GM12878 (cell line): ENCODE measurements around the gene C1orf35. TPM values are rescaled to one million over a fixed set of nuclear protein-coding genes. Genes with fewer than 3 reads are reported as not detected.

Experiments used
- ATAC-seq: fragments of 200-7000 bp; cut with Tn5 transposase; 3 replicates; pipeline ENCODE4 v1.9.1; 2020; ENCODE audit warnings: mild to moderate bottlenecking, moderate library complexity
- BruUV-seq: library from RNA; stranded (reverse); fragments of 400-500 nt; replicated peaks from 2 replicates; lab custom pipeline; 2021; lab: Mats Ljungman, UMichigan
- CTCF ChIA-PET: fragments of 300-600 bp; sonication (Branson Sonifier 250); formaldehyde crosslinking; extraction: SDS; loops from one replicate; lab custom pipeline; 2021; ENCODE audit warnings: inconsistent platforms; lab: Yijun Ruan, JAX
- POLR2A ChIA-PET: fragments of 350-600 bp; formaldehyde crosslinking; extraction: SDS; loops from one replicate; lab custom pipeline; 2021; ENCODE audit warnings: inconsistent platforms; lab: Charles Lee
- RAD21 ChIA-PET: fragments of 300-600 bp; sonication (Branson Sonifier 250); formaldehyde crosslinking; loops from one replicate; lab custom pipeline; 2023; ENCODE audit warnings: antibody characterized with exemption; ENCODE audit not compliant: unreplicated experiment; lab: Charles Lee
- SMC1A ChIA-PET: fragments of 300-600 bp; sonication (Branson Sonifier 250); formaldehyde crosslinking; loops from one replicate; lab custom pipeline; 2023; ENCODE audit not compliant: unreplicated experiment, uncharacterized antibody; lab: Charles Lee
- DNase-seq: peaks from one replicate; pipeline ENCODE4 v3.0.0-alpha.2; 2011; ENCODE audit warnings: low read depth, low spot score
- FAIRE-seq: peaks from 3 replicates; lab custom pipeline; 2011; peaks lifted over from hg19 to GRCh38; lab: Jason Lieb, UNC
- H2AFZ ChIP-seq: 2 replicates; pipeline ENCODE4 v1.6.0; 2011; ENCODE audit warnings: low read depth, low read length, control low read depth; ENCODE audit not compliant: control insufficient read depth
- H3K27ac ChIP-seq: 2 replicates; pipeline ENCODE4 v1.5.1; 2011; ENCODE audit warnings: control low read depth; ENCODE audit not compliant: control insufficient read depth, insufficient read depth
- H3K27me3 ChIP-seq, 2 experiments: replicated peaks in 1 of 2; 2 replicates each; pipeline versions ENCODE4 v1.6.0 to v1.6.1; 2011; ENCODE audit warnings: low read length in 1 of 2; ENCODE audit not compliant: control insufficient read depth in 2 of 2, insufficient read depth in 2 of 2
- H3K36me3 ChIP-seq, 2 experiments: 2 replicates each; pipeline ENCODE4 v1.5.1; 2011; ENCODE audit warnings: low read length in 1 of 2; ENCODE audit not compliant: control insufficient read depth in 2 of 2, insufficient read depth in 2 of 2
- H3K4me1 ChIP-seq: 2 replicates; pipeline ENCODE4 v1.6.1; 2011; ENCODE audit warnings: mild to moderate bottlenecking, low read length, moderate library complexity, mixed read lengths; ENCODE audit not compliant: control insufficient read depth, insufficient read depth
- H3K4me2 ChIP-seq: 2 replicates; pipeline ENCODE4 v1.6.0; 2011; ENCODE audit warnings: control low read depth; ENCODE audit not compliant: control insufficient read depth, insufficient read depth
- H3K4me3 ChIP-seq: fragments of 200-600 bp; sonication (generic); 2 replicates; pipeline ENCODE4 v1.5.1; 2016
- H3K79me2 ChIP-seq: 2 replicates; pipeline ENCODE4 v1.6.0; 2011; ENCODE audit warnings: low read length; ENCODE audit not compliant: control insufficient read depth, insufficient read depth
- H3K9ac ChIP-seq: 2 replicates; pipeline ENCODE4 v1.8.0; 2011; ENCODE audit warnings: low read length, control low read depth, mixed read lengths; ENCODE audit not compliant: control insufficient read depth, insufficient read depth
- H3K9me3 ChIP-seq: replicated peaks from 3 replicates; pipeline ENCODE4 v1.5.1; 2011; ENCODE audit warnings: mild to moderate bottlenecking, low read length; ENCODE audit not compliant: control insufficient read depth, insufficient read depth
- H4K20me1 ChIP-seq: 2 replicates; pipeline ENCODE4 v1.6.0; 2011; ENCODE audit not compliant: control insufficient read depth, insufficient read depth
- NFXL1 ChIP-seq: fragments of 450-650 bp; IDR thresholded peaks from 2 replicates; pipeline ENCODE4 v1.6.1; 2017; ENCODE audit warnings: antibody characterized with exemption, mild to moderate bottlenecking, borderline replicate concordance
- RUNX3 ChIP-seq: IDR thresholded peaks from 2 replicates; pipeline ENCODE4 v1.6.1; 2012; ENCODE audit warnings: low read length, inconsistent platforms
- SUPT20H ChIP-seq: IDR thresholded peaks from 2 replicates; pipeline ENCODE4 v1.6.1; 2011; ENCODE audit warnings: low read depth, mild to moderate bottlenecking, low read length, moderate library complexity, borderline replicate concordance; ENCODE audit not compliant: control insufficient read depth
- whole genome bisulfite sequencing: methylation state at CpG from one replicate; pipeline ENCODE4 v1.1.6; 2016; ENCODE audit warnings: low lambda C conversion rate; ENCODE audit not compliant: insufficient replicate concordance, insufficient coverage; ENCODE audit errors: missing lambda C conversion rate; 5-methylcytosine and 5-hydroxymethylcytosine counted together
- in situ Hi-C: fragments of 300-500 bp; cut with MboI; formaldehyde crosslinking; loops from 9 replicates; pipeline ENCODE4 v1.14.3; 2018; ENCODE audit warnings: mixed read lengths
- intact Hi-C: fragments of 100-400 bp; cut with micrococcal nuclease; formaldehyde crosslinking; loops from one replicate; pipeline ENCODE4 v1.14.2; 2022; ENCODE audit not compliant: unreplicated experiment
- polyA plus RNA-seq, 11 experiments: library from polyadenylated mRNA; depleted of rRNA in 4 of 11; unstranded in 6 of 11; stranded (reverse) in 5 of 11; fragments of >200 nt; fragmentation: Nextera tagmentation in 4 of 11; fragmentation: Illumina TruSeq in 1 of 11; extraction: Ambion mirVana in 4 of 11; extraction: Trizol in 1 of 11; gene quantifications; 1 replicate in 1 of 11; 2 replicates in 10 of 11; pipeline versions ENCODE4 v1.2.1 to v1.2.3, GENCODE V29; 2011 to 2016; ENCODE audit warnings: inconsistent platforms in 2 of 11, missing spikeins in 2 of 11, low read depth in 1 of 11
- total RNA-seq, 4 experiments: library from RNA; depleted of rRNA in 3 of 4; stranded (reverse); fragments of >200 nt in 3 of 4; fragmentation: Illumina TruSeq in 1 of 4; extraction: Trizol in 1 of 4; gene quantifications; 2 replicates each; pipeline versions ENCODE4 v1.2.1 to v1.2.3, GENCODE V29; 2013 to 2021
- TF ChIP-seq, protein P1 (sequence below): fragments of 450-650 bp; IDR thresholded peaks from 2 replicates; pipeline ENCODE4 v1.6.1; 2017; ENCODE audit warnings: mild to moderate bottlenecking
- TF ChIP-seq, protein P2 (sequence below): fragments of 450-650 bp; IDR thresholded peaks from 2 replicates; pipeline ENCODE4 v1.6.1; 2017; ENCODE audit warnings: low read depth, mild to moderate bottlenecking, moderate library complexity

C1orf35 gene
- total and polyA plus RNA-seq, 10 of the 15 experiments (the other 5 are each of a cell fraction or from before 2014, with no cell fraction given), result 2.5 to 27.0 (median 10.6) TPM

DNA sequence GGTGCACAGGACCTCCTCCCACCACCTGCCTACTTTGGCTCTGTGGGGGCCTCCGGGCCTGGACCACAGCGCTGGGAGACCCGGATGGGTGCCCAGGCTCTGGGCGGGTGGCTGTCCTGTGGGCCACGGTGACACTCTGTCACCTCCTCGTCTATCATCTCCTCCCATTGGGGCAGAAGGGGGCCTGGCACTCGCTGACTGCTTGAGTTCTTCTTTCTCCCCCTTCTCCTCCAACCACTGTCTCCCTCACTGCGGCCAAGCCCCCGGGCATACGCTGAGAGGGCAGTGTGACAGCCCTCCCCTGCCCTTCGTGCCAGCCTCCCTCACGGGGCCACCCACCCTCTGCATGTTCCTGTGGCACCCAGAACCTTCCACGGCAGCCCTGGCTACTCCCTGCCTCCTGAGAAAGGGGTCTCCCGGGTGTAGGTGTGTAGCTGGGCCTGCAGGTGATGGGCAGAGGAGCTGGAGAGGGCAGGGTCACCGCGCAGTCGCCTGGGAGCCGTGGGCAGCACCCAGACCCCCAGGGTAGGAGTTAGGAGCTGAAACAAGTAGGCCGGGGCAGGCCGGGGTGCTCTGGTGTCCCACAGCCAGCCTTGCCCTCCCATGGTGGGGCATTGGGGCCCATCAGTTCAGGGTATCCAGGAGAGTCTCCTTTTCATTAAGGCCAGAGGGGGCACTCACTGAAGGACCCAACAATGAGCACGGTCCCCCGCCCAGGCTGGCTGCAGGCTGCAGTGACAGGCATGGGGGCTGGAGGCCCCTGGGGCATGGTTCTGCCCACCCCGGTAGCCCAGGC, 29.9 kb downstream of the C1orf35 start:
- H3K9ac ChIP-seq, result no peak overlapping the region
- intact Hi-C loops, result loop anchor here (5.0 to 10.0 kb wide), 2 partner anchors 71 to 308 kb away; no protein-coding TSS in a partner anchor
- no TSS peak for BruUV-seq
- H2AFZ ChIP-seq, result no peak overlapping the region
- no peak for FAIRE-seq
- H3K36me3 ChIP-seq, result no peaks in the 10 kb centered on the region
- no peaks in the 10 kb centered on the region for H3K9me3 ChIP-seq
- H3K4me1 ChIP-seq, result no peaks in the 10 kb centered on the region
- POLR2A ChIA-PET, result no interaction called here
- no peaks in the 10 kb centered on the region for H3K79me2 ChIP-seq
- 46% methylated on average over 23 of the region's 23 CpGs for WGBS
- TF ChIP-seq, protein P1, sequence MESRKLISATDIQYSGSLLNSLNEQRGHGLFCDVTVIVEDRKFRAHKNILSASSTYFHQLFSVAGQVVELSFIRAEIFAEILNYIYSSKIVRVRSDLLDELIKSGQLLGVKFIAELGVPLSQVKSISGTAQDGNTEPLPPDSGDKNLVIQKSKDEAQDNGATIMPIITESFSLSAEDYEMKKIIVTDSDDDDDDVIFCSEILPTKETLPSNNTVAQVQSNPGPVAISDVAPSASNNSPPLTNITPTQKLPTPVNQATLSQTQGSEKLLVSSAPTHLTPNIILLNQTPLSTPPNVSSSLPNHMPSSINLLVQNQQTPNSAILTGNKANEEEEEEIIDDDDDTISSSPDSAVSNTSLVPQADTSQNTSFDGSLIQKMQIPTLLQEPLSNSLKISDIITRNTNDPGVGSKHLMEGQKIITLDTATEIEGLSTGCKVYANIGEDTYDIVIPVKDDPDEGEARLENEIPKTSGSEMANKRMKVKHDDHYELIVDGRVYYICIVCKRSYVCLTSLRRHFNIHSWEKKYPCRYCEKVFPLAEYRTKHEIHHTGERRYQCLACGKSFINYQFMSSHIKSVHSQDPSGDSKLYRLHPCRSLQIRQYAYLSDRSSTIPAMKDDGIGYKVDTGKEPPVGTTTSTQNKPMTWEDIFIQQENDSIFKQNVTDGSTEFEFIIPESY, result no peak
- TF ChIP-seq NFXL1 (no peak), SUPT20H (no peak), RUNX3 (no peak)
- TF ChIP-seq, protein P2, sequence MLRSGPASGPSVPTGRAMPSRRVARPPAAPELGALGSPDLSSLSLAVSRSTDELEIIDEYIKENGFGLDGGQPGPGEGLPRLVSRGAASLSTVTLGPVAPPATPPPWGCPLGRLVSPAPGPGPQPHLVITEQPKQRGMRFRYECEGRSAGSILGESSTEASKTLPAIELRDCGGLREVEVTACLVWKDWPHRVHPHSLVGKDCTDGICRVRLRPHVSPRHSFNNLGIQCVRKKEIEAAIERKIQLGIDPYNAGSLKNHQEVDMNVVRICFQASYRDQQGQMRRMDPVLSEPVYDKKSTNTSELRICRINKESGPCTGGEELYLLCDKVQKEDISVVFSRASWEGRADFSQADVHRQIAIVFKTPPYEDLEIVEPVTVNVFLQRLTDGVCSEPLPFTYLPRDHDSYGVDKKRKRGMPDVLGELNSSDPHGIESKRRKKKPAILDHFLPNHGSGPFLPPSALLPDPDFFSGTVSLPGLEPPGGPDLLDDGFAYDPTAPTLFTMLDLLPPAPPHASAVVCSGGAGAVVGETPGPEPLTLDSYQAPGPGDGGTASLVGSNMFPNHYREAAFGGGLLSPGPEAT, result no peak
- TF ChIP-seq, all 136 proteins: peak for 0
- H3K27ac ChIP-seq, result no peak overlapping the region
- no peak overlapping the region for H3K4me3 ChIP-seq
- ATAC-seq (no peak), DNase-seq (no peak)
- no peak overlapping the region for H3K4me2 ChIP-seq
- ChIA-PET CTCF (interaction anchor here (0.6 to 2.7 kb wide), 4 partner anchors 68 to 75 kb away, joined by 3 to 16 read pairs (median 9); no protein-coding TSS in a partner anchor), RAD21 (interaction anchor here (1.0 to 2.3 kb wide), 3 partner anchors 67 to 75 kb away, joined by 3 to 17 read pairs (median 4); no protein-coding TSS in a partner anchor), SMC1A (interaction anchor here (0.8 to 1.7 kb wide), 4 partner anchors 48 to 75 kb away, joined by 3 to 4 read pairs (median 4); no protein-coding TSS in a partner anchor)
- no peaks in the 10 kb centered on the region for H3K27me3 ChIP-seq
- H4K20me1 ChIP-seq, result no peaks in the 10 kb centered on the region
- in situ Hi-C loops, result no loop called here
